Ovary (tissue), 3 donors: ENCODE measurements around the gene PRTG.

Experiments used
- POLR2A ChIP-seq: fragments of 450-650 bp; IDR thresholded peaks from one replicate; pipeline ENCODE4 v1.6.1; 2017; ENCODE audit warnings: antibody characterized with exemption, mild to moderate bottlenecking, moderate library complexity
- TF ChIP-seq, protein P1 (sequence below), 3 donors: fragments of 450-650 bp in 2 of 3; fragments of 200-600 bp in 1 of 3; IDR thresholded peaks; one replicate each; pipeline versions ENCODE4 v1.5.1 to v1.8.0; 2016 to 2022; ENCODE audit warnings: antibody characterized with exemption in 3 of 3, mild to moderate bottlenecking in 1 of 3
- donor health status: DM: no; HTN: no; CAD: no.

DNA sequence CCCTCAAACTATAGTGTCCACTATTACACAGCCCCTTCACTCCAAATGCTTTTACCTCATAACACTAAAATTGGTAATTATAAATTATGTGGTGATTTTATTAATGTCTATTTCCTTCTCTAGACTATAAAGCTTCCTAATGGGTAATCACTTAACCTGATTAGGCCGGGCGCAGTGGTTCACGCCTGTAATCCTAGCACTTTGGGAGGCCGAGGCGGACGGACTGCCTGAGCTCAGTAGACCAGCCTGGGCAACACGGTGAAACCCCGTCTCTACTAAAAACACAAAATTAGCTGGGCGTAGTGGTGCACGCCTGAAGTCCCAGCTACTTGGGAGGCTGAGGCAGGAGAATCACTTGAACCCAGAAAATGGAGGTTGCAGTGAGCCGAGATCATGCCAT is 83.5 kb downstream of the PRTG start:
- TF ChIP-seq, protein P1, sequence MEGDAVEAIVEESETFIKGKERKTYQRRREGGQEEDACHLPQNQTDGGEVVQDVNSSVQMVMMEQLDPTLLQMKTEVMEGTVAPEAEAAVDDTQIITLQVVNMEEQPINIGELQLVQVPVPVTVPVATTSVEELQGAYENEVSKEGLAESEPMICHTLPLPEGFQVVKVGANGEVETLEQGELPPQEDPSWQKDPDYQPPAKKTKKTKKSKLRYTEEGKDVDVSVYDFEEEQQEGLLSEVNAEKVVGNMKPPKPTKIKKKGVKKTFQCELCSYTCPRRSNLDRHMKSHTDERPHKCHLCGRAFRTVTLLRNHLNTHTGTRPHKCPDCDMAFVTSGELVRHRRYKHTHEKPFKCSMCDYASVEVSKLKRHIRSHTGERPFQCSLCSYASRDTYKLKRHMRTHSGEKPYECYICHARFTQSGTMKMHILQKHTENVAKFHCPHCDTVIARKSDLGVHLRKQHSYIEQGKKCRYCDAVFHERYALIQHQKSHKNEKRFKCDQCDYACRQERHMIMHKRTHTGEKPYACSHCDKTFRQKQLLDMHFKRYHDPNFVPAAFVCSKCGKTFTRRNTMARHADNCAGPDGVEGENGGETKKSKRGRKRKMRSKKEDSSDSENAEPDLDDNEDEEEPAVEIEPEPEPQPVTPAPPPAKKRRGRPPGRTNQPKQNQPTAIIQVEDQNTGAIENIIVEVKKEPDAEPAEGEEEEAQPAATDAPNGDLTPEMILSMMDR (IDR thresholded peaks at IDR 0.05), result no peak
- TF ChIP-seq POLR2A, result no peak
